Activated CD8-positive, alpha-beta memory T cell treated with anti-CD3 and anti-CD28 coated beads for 48 hours (primary cell): ENCODE data around the gene COL25A1.
"Not testable (repeated sequence)": the region's sequence is repeated elsewhere in the genome, so short reads cannot be mapped to it uniquely, and the experiment has no call there.

Experiments
- DNase-seq, 3 experiments: peaks; one replicate each; pipeline ENCODE4 v3.0.0-alpha.2; 2020; ENCODE audit warnings: low read depth in 2 of 3, low spot score in 2 of 3

COL25A1 gene

DNA sequence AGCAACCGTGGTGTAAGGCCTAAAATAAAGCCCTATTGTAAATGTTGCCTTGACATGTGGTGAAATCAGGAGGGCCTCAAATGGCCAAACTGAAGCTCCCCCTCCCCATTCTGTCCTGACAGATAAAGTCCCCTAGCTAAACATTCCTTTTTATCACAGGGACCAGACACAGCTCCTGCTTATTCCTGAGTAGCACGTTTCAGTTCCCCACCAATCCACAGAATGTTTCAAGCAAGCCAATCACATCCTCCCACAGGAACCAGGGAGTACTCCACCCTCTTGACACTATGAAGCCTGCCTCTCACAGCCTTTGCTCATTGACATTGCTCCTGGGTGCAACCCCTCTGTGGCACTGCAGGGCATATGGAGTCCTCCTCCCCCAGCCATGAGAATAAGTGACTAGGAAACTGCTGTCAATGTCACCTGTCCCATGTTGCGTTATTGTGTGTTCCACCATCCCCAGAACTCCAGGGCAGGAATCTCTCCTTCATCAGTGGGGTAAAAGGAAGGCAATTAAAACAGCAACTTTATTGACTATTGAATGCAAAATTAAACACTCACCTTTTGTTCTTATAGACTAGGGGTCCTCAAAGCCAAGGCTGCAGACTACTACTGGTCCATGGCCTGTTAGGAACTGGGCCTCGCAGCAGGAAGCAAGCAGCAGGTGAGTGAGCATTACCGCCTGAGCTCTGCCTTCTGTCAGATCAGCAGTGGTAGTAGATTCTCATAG is 128.1 kb downstream of the COL25A1 start:
- no peak for DNase-seq

DNA sequence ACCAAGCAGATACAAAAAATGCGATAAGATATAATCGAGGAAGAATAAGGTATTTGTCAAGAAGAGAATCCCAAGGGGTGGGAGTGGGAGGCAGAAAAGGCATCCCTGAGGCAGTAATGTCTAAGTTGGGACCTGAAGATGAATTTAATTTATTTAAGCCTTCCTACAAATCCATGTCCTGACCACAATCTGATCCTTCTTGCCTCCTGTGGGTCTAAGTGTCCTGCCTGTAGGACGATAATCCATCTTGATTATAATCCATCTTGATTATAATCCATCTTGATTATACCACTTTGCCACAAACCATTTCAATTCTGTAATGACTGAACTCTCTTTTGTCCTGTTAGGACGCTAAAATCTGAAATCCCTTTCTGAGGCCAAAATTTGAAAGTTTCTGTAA is 130.2 kb downstream of the COL25A1 start:
- DNase-seq = no peak

DNA sequence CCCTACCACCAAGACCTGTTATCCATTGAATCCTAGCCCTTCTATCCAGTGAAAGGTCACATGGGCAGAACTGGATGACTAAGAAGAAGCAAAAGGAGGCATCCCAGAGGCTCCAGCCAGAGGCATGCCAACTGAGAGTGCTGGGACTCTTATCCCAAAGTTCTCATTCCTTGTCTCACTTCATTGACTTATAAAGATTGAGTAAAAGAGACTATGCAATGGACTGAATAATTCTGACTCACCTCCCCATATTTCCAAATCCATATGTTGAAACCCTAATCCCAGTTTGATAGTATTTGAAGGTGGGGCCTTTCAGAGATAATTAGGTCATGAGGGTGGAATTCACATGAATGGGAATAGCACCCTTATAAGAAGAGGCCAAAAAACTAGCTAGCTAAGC is 131.4 kb downstream of the COL25A1 start:
- no peak for DNase-seq

DNA sequence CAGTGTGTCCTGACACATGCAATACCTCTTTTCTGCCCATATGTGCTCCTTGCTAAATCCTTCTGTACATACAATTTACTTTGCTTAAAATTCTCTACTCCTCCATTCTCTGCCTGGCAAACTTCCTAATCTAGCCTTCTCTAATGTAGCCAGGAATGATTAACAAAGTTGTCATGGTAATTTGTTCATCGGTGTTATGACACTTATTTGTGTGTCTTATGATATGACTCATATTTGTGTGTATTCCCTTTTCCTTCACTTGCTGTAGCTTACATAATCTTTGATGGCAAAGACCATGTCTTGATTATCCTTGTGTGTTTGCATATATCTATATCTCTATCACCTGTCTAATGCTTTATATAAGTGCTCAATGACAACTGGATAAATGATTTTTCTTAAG is 133.3 kb downstream of the COL25A1 start:
- DNase-seq = no peak

DNA sequence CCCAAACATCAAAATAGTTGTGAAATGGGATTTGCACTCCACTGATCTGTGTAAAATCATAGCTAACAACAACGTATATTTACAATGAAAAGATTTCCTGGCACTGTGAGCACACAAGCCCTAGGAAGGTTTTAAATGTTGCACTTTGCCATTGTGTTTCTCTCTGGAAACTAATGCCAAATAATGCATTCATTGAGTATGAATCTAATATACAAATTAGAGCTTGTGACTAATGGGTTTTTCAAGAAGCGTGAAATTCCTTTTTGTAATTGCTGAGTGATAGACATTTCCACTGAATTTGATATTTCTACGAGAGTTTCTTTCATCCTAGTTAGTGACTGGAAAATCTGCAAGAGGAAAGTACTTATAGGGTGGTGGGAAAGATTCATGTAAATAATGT is 135.9 kb downstream of the COL25A1 start:
- DNase-seq = no peak

DNA sequence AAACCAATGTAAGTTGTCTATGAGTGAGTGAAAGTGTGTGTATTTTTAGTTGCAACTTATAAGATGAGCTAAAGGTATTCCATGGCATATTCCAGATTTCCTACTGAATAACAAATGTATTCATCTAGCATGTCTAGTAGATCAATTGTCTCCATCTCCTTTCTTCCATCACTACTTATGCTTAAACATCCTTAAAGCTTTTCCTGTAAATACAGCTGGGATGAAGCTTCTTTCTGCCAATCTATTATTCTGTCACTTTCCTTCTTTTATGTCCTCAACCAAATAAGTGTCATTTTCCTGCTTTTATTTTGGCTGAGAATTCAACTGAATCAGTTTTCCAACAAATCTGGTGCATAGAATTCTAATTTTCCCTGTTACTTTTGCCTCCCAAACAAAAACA is 136.3 kb downstream of the COL25A1 start:
- DNase-seq = no peak

- no peak for DNase-seq
These were observed 138.4 kb downstream of the COL25A1 start for GRCh38 chr4:109164011-109164410.

GRCh38 chr4:109163493-109163892 is 139.0 kb downstream of the COL25A1 start:
- DNase-seq = no peak

DNA sequence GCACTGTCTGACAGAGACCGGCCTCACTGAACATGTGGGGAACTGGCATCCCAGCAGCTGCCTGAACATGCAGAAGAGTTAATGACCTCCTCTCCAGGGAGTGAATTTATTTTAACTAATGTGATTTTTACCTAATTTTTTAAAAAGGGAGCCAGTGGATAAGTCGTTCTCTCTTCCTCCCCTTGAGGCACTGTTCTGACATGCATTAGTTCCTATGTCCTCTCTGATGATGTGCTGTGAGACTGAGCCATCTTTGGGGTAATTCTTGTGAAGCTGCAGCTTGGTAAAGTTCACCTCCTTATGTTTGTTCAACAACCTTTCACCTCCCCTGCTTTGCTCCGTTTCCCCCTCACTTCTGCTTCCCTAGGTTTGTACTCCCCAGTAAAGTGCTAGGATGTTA is 139.7 kb downstream of the COL25A1 start:
- DNase-seq = no peak

DNA sequence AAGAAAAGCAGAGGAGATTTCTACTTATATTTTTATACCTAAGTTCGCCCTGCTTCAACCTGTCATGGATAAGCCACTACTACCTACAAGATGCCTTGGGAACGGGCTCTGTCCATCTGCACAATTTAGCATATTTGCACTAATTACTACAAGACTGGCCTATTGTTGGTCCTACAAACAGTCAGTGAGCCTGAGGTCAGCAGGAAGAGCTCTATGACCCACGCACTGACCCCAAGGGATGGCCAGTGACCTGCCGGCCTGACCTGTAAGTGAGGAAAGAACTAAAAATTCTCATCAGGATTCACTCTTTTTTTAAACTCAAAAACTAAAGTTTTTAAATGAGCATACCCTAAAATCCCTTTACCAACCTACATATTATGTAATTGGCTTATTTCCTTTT is 142.0 kb downstream of the COL25A1 start:
- no peak for DNase-seq

- no peak for DNase-seq
These were observed 144.8 kb downstream of the COL25A1 start for GRCh38 chr4:109157696-109158095.

- no peak for DNase-seq
These were observed 145.3 kb downstream of the COL25A1 start for GRCh38 chr4:109157205-109157604.

DNA sequence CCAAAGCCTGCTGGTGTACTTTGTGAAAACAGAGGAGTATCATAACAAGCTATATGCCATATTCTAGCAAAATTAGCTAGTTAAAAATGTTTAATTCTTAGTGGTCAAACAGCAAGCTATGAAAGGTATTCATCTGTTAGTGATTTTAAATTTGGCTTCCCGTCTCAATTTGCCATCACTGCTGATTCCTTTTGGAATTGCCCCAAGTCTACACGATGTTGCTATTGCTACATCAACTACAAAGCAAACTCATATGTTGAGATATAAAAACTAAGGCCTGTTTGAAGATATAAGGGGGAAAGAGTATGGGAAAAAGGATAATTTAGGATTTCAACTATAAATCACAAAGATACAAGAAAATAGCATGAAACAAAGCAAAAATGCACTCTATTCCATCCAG is 146.1 kb downstream of the COL25A1 start:
- DNase-seq = no peak

DNA sequence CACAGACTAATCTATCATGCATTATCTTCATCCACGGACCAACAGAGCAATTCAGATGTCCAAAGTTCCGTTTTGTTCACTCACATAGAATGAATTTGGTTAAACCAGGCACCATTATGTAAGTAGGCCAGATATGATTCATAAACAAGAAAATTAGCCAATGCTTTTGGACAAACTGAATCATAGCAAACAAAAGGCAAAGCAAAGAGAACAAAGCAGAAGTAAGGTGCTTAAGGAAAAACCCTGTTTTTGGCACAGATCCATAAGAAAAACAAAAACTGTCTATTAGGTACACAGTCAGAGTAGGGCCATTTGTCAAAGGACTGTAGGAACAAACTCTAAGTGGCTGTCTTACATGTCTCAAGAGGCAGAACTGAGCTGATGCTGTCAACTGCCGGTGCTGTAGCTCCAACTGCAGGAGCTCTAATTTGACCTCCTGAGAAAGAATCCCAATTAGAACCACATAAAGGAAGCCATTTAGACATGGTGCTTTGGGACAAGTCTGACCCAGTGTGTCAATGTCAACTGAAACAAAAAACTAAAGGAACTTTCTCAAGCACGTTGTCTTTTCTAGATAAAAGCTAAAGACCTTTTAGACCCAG is 146.7 kb downstream of the COL25A1 start:
- DNase-seq = no peak

GRCh38 chr4:109155084-109155483 is 147.4 kb downstream of the COL25A1 start:
- DNase-seq = no peak

DNA sequence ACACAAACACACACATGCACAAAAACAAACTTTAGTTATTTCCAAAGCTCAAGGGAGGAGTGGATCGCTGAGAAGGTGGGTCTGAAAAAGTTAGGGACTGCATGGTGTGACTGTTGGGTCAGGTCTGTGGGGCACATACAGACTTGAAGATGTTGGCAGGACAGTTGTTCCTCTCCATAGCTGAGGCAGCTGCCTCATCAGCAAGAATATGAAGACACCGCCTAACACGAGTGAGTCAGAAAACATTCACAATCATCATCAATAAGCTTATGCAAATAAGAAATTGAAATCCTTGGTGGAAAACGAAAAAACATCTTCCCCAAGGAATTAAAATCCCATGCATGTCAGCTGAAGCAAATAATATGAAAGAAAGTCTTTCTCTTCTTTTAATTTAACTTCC is 148.0 kb downstream of the COL25A1 start:
- no peak for DNase-seq

- no peak for DNase-seq
These were observed 152.6 kb downstream of the COL25A1 start for GRCh38 chr4:109149836-109150235.

DNA sequence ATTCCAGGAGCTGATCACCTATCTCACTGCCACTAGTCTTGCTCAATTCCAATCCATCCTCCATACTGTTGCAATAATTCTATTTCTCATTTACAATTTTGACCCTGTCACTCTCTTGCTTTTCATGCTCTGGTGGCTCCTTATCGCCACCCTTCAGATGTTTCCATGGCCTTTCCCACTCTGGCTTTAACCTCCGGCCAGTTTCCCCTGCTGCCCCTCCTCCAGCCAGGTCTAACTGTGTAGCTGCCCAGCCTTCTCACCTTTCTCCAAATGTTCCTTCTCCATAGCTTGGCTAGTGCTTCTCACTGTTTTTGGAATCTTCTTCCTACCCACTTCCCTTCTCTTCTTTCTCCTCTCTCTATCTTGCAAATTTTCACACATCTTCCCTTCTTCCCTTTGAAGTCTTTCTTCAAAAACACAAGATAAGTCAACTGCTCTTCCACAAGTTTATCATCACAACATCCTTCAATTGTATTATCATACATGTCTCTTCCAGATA is 153.8 kb downstream of the COL25A1 start:
- DNase-seq = no peak

- no peak for DNase-seq
These were observed 155.3 kb downstream of the COL25A1 start for GRCh38 chr4:109147135-109147534.

GRCh38 chr4:109146499-109146898 is 156.0 kb downstream of the COL25A1 start:
- DNase-seq = no peak

DNA sequence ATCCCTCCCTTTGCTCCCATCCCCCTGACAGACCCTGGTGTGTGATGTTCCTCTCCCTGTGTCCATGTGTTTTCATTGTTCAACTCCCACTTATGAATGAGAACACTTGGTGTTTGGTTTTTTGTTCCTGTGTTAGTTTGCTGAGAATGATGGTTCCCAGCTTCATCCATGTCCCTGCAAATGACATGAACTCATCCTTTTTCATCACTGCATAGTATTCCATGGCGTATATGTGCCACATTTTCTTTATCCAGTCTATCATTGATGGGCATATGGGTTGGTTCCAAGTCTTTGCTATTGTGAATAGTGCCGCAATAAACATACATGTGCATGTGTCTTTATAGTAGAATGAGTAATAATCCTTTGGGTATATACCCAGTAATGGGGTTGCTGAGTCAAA is 164.3 kb downstream of the COL25A1 start:
- DNase-seq = not testable (repeated sequence)

GRCh38 chr4:109134921-109135320 is 167.5 kb downstream of the COL25A1 start:
- DNase-seq = no peak

DNA sequence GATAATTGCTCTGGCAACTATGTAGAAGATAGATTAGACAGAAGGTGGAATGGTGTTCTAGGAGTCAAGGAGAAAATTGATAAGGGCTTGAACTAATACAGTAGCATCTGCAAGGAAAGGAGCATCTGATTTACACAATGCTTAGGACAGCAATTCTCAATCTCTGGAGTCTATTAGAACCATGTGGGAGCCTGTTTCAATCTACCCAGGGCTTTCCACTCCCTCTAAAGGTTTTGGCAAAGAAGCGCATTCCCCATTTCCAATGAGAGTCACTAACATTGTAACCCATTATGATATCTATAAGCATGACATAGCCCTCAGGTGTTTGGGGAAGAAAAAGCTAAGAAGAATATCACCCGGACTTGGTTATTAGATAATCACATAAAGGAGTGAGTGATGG is 168.2 kb downstream of the COL25A1 start:
- DNase-seq = no peak
